ENCODE measurements around the gene PDE3B.
"Not testable (repeated sequence)": the region's sequence is repeated elsewhere in the genome, so short reads cannot be mapped to it uniquely, and the experiment has no call there.

The PDE3B gene

DNA sequence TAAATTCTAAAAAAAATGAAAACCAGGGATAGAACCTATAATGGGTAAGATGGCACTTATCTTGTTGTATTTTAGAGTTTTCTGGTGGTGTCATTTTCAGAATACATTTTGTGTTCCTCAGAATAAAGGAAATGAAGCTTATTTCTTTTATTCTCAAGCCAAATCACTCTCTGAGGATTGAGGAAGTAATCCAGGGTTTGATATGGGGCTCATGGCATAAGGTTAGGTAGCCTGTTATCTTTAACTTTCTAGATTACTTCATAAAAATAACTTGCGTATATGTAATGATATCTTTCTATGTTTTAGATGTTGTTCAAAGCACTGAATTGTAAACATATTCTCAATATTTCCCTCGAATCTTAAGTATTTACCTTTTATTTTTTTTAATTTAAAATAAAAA, 33.5 kb downstream of the PDE3B start:
- no peak for DNase-seq (ENCODE audit: low read depth in 2 of 2)
- TF ChIP-seq, protein P1, sequence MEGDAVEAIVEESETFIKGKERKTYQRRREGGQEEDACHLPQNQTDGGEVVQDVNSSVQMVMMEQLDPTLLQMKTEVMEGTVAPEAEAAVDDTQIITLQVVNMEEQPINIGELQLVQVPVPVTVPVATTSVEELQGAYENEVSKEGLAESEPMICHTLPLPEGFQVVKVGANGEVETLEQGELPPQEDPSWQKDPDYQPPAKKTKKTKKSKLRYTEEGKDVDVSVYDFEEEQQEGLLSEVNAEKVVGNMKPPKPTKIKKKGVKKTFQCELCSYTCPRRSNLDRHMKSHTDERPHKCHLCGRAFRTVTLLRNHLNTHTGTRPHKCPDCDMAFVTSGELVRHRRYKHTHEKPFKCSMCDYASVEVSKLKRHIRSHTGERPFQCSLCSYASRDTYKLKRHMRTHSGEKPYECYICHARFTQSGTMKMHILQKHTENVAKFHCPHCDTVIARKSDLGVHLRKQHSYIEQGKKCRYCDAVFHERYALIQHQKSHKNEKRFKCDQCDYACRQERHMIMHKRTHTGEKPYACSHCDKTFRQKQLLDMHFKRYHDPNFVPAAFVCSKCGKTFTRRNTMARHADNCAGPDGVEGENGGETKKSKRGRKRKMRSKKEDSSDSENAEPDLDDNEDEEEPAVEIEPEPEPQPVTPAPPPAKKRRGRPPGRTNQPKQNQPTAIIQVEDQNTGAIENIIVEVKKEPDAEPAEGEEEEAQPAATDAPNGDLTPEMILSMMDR (IDR thresholded peaks at IDR 0.05; ENCODE audit: low read depth, low read length) = no peak
- H3K4me3 ChIP-seq (replicated peaks in 1 of 2; ENCODE audit: low read depth in 2 of 2, low read length in 2 of 2) = no peak overlapping the region

GRCh38 chr11:14678350-14678749, 34.7 kb downstream of the PDE3B start:
- no peak for DNase-seq (ENCODE audit: low read depth in 2 of 2)
- TF ChIP-seq, protein P1 (IDR thresholded peaks at IDR 0.05; ENCODE audit: low read depth, low read length) = no peak
- no peak overlapping the region for H3K4me3 ChIP-seq (replicated peaks in 1 of 2; ENCODE audit: low read depth in 2 of 2, low read length in 2 of 2)

DNA sequence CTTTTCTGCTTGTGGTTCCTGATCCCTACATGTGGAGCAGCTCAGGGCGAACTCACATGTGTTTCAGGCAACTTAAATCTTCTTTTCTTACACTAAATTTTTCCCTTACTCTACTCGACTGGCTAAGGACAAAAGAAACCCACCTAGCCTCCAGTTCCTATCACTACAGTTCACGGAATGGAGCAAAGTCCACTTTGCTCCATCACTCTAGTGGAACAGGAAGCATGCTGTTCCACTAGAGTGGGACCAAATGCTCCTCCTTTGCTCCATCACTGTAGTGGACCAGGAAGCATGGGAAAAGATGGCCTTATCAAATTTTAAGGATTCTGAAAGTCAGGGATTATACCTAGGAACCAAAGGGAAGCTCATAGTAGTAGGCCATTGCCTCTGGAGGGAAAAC, 36.1 kb downstream of the PDE3B start:
- H3K4me3 ChIP-seq (replicated peaks in 1 of 2; ENCODE audit: low read depth in 2 of 2, low read length in 2 of 2) = no peak overlapping the region
- no peak for DNase-seq (ENCODE audit: low read depth in 2 of 2)
- TF ChIP-seq, protein P1 (IDR thresholded peaks at IDR 0.05; ENCODE audit: low read depth, low read length) = no peak

- not testable (repeated sequence) for DNase-seq (ENCODE audit: low read depth in 2 of 2); H3K4me3 ChIP-seq (replicated peaks in 1 of 2; ENCODE audit: low read depth in 2 of 2, low read length in 2 of 2)
These were observed 40.8 kb downstream of the PDE3B start for GRCh38 chr11:14684234-14684915.

DNA sequence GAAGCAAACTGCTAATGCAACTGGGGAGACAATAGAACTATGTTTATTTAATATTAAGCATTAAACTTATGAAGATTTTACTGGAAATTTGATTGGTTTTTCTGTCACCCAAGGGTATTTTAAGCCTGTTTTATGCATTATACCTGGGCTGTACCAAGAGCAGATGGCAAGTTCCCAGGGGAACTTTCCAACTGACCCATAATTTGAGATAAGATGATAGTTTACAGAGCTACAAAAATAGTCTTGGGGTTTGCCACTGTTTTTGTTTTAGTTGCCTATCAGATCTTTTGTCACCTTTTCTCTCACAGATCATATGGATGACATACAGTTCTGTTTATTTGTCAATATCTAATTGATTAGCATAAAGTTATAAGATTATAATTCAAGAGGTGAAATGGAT, 43.9 kb downstream of the PDE3B start:
- H3K4me3 ChIP-seq (replicated peaks in 1 of 2; ENCODE audit: low read depth in 2 of 2, low read length in 2 of 2) = no peak overlapping the region
- no peak for DNase-seq (ENCODE audit: low read depth in 2 of 2)
- TF ChIP-seq, protein P1 (IDR thresholded peaks at IDR 0.05; ENCODE audit: low read depth, low read length) = no peak

DNA sequence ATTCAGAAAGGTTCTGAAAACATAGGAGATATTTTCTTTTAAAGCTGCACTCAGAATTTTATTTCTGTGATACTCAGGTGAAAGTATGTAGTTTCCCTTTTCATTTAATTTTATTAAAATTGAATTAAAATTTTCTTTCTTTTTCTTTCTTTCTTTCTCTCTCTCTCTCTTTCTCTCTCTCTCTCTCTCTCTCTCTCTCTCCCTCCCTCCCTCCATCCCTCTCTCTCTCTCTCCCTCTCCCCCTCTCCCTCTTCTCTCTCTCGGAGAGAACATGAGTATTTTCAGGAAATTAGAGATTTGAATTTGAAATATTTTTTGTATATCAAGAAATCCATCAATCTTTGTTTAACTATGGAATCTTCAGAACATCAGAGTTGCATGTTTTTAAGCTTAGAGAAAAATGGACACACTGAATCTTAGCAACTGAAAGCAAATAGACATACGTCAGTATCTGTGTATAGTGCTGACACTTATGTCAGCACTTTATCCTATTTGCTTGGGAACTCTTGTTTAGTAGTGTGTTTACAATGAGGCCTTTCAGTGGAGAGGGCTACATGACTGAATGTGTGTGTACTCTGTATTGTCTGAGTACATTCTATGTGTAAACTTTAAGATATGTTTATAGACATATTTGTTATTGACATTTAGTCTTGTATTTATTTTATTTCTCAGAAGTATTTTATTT, 44.5 kb downstream of the PDE3B start:
- TF ChIP-seq, protein P1 (IDR thresholded peaks at IDR 0.05; ENCODE audit: low read depth, low read length) = no peak
- no peak for DNase-seq (ENCODE audit: low read depth in 2 of 2)
- H3K4me3 ChIP-seq (replicated peaks in 1 of 2; ENCODE audit: low read depth in 2 of 2, low read length in 2 of 2) = no peak overlapping the region

- DNase-seq (ENCODE audit: low read depth in 2 of 2); H3K4me3 ChIP-seq (replicated peaks in 1 of 2; ENCODE audit: low read depth in 2 of 2, low read length in 2 of 2): not testable (repeated sequence)
These were observed 52.1 kb downstream of the PDE3B start for GRCh38 chr11:14695656-14696055.

GRCh38 chr11:14698771-14699170, 55.2 kb downstream of the PDE3B start:
- H3K4me3 ChIP-seq (replicated peaks in 1 of 2; ENCODE audit: low read depth in 2 of 2, low read length in 2 of 2) = no peak overlapping the region
- TF ChIP-seq, protein P1 (IDR thresholded peaks at IDR 0.05; ENCODE audit: low read depth, low read length) = no peak
- no peak for DNase-seq (ENCODE audit: low read depth in 2 of 2)

Measured in cardiac fibroblast (primary cell).